OCI-LY7 (cell line): ENCODE results near the gene IFT88. TPM values are rescaled to one million over a fixed set of nuclear protein-coding genes. Genes with fewer than 3 reads are reported as not detected.

ENCODE experiments used
- BruUV-seq: library from RNA; stranded (reverse); fragments of 400-500 nt; replicated peaks from 2 replicates; lab custom pipeline; 2021; lab: Mats Ljungman, UMichigan
- CTCF ChIA-PET: fragments of 300-600 bp; sonication (Branson Sonifier 250); formaldehyde crosslinking; loops from one replicate; lab custom pipeline; 2022; ENCODE audit warnings: antibody characterized with exemption; ENCODE audit not compliant: unreplicated experiment; lab: Charles Lee
- POLR2A ChIA-PET: fragments of 300-600 bp; sonication (Branson Sonifier 250); formaldehyde crosslinking; loops from one replicate; lab custom pipeline; 2022; ENCODE audit warnings: antibody characterized with exemption; lab: Charles Lee
- DNase-seq: peaks from one replicate; pipeline ENCODE4 v3.0.0-alpha.2; 2015; ENCODE audit warnings: low spot score
- H2AFZ ChIP-seq: fragments of 200-600 bp; sonication (generic), shearing (Covaris generic); 2 replicates; pipeline ENCODE4 v1.6.1; 2014; ENCODE audit warnings: mild to moderate bottlenecking, antibody characterized with exemption, low read length, moderate library complexity
- H3K27ac ChIP-seq: fragments of 200-600 bp; sonication (generic); 2 replicates; pipeline ENCODE4 v1.5.1; 2014; ENCODE audit warnings: mixed run types, low read depth, mild to moderate bottlenecking, moderate library complexity, low read length, inconsistent platforms; ENCODE audit not compliant: poor library complexity, severe bottlenecking
- H3K36me3 ChIP-seq: fragments of 200-600 bp; sonication (generic); 2 replicates; pipeline ENCODE4 v1.6.1; 2014; ENCODE audit warnings: mild to moderate bottlenecking, antibody characterized with exemption, low read length, moderate library complexity, mixed read lengths; ENCODE audit not compliant: insufficient read depth
- H3K4me1 ChIP-seq: fragments of 200-600 bp; sonication (generic); 2 replicates; pipeline ENCODE4 v1.5.1; 2014; ENCODE audit warnings: mild to moderate bottlenecking, low read length; ENCODE audit not compliant: insufficient read depth, poor library complexity, severe bottlenecking
- H3K4me2 ChIP-seq: fragments of 200-600 bp; sonication (generic); 2 replicates; pipeline ENCODE4 v1.6.1; 2014; ENCODE audit warnings: mild to moderate bottlenecking, low read length
- H3K4me3 ChIP-seq: fragments of 200-600 bp; sonication (generic); 2 replicates; pipeline ENCODE4 v1.5.1; 2014; ENCODE audit warnings: mild to moderate bottlenecking, low read depth, low read length; ENCODE audit not compliant: poor library complexity, severe bottlenecking
- H3K79me2 ChIP-seq: fragments of 200-600 bp; sonication (generic); 2 replicates; pipeline ENCODE4 v1.6.1; 2016; ENCODE audit warnings: low read depth, mild to moderate bottlenecking, low read length, moderate library complexity, mixed read lengths; ENCODE audit not compliant: insufficient read depth
- H3K9me2 ChIP-seq: fragments of 200-600 bp; sonication (generic); 2 replicates; pipeline ENCODE4 v1.6.1; 2016; ENCODE audit warnings: mild to moderate bottlenecking, low read length, mixed read lengths; ENCODE audit not compliant: insufficient read depth
- H3K9me3 ChIP-seq: fragments of 200-600 bp; sonication (generic); 2 replicates; pipeline ENCODE4 v1.6.1; 2014; ENCODE audit warnings: mild to moderate bottlenecking, mixed run types, low read length, mixed read lengths
- H4K20me1 ChIP-seq: fragments of 200-600 bp; sonication (generic); 2 replicates; pipeline ENCODE4 v1.6.1; 2014; ENCODE audit warnings: mild to moderate bottlenecking, antibody characterized with exemption, low read length, moderate library complexity, mixed read lengths; ENCODE audit not compliant: insufficient read depth
- EZH2phosphoT487 ChIP-seq: fragments of 200-600 bp; sonication (generic); IDR thresholded peaks from 2 replicates; pipeline ENCODE4 v1.6.1; 2018; ENCODE audit warnings: low read depth, borderline replicate concordance, mild to moderate bottlenecking, mixed run types, antibody characterized with exemption, low read length, moderate library complexity, mixed read lengths
- intact Hi-C: fragments of 100-400 bp; cut with micrococcal nuclease; formaldehyde crosslinking; loops from one replicate; pipeline ENCODE4 v1.10.0; 2022; ENCODE audit not compliant: unreplicated experiment
- total RNA-seq, 2 experiments: library from RNA; depleted of rRNA in 1 of 2; stranded (reverse); fragments of >200 nt in 1 of 2; shearing (Covaris generic) in 1 of 2; gene quantifications; 2 replicates each; pipeline ENCODE4 v1.2.3, GENCODE V29; 2014 to 2022
- TF ChIP-seq, protein P1 (sequence below): fragments of 200-600 bp; sonication (generic); conservative IDR thresholded peaks from 2 replicates; pipeline ENCODE4 v1.5.1; 2014; ENCODE audit warnings: mild to moderate bottlenecking, antibody characterized with exemption, low read length, moderate library complexity, mixed read lengths

The IFT88 gene
- total RNA-seq, 2 experiments from 2014 or later = 6.1 to 6.9 TPM

DNA sequence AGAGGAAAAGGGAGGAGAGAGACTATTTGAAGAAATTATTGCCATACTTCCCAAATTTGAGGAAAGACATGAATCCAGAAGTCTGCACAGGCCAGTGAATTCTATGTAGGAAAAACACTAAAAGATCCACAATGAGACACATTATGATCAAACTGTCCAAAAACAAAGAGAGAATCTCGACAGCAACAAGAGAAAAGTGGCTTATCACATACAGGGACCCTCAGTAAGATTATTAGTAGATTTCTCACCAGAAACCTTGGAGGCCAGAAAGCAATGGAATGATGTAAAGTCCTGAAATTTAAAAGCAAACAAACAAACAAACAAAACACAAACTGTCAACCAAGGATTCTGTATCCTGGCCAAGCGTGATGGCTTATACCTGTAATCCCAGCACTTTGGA lies 80.8 kb downstream of the IFT88 start:
- Histone ChIP-seq H3K79me2 (no peaks in the 10 kb centered on the region), H3K4me1 (no peaks in the 10 kb centered on the region), H3K9me2 (no peaks in the 10 kb centered on the region), H4K20me1 (no peaks in the 10 kb centered on the region), H3K9me3 (no peaks in the 10 kb centered on the region), H3K36me3 (no peaks in the 10 kb centered on the region), H3K27ac (no peak overlapping the region), H2AFZ (no peak overlapping the region), H3K4me2 (no peak overlapping the region), H3K4me3 (no peak overlapping the region)
- ChIA-PET POLR2A (no interaction called here), CTCF (no interaction called here)
- intact Hi-C loops = no loop called here
- TF ChIP-seq EZH2phosphoT487 = no peak
- TF ChIP-seq, protein P1, sequence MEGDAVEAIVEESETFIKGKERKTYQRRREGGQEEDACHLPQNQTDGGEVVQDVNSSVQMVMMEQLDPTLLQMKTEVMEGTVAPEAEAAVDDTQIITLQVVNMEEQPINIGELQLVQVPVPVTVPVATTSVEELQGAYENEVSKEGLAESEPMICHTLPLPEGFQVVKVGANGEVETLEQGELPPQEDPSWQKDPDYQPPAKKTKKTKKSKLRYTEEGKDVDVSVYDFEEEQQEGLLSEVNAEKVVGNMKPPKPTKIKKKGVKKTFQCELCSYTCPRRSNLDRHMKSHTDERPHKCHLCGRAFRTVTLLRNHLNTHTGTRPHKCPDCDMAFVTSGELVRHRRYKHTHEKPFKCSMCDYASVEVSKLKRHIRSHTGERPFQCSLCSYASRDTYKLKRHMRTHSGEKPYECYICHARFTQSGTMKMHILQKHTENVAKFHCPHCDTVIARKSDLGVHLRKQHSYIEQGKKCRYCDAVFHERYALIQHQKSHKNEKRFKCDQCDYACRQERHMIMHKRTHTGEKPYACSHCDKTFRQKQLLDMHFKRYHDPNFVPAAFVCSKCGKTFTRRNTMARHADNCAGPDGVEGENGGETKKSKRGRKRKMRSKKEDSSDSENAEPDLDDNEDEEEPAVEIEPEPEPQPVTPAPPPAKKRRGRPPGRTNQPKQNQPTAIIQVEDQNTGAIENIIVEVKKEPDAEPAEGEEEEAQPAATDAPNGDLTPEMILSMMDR = no peak
- no peak for DNase-seq
- no TSS peak for BruUV-seq

GRCh38 chr13:20652946-20653345 lies 86.0 kb downstream of the IFT88 start:
- no peak overlapping the region for H3K4me3 ChIP-seq
- H3K4me1 ChIP-seq = no peaks in the 10 kb centered on the region
- H3K9me3 ChIP-seq = no peaks in the 10 kb centered on the region
- no peaks in the 10 kb centered on the region for H4K20me1 ChIP-seq
- DNase-seq = no peak
- CTCF ChIA-PET = no interaction called here
- H3K9me2 ChIP-seq = no peaks in the 10 kb centered on the region
- BruUV-seq = no TSS peak
- no peaks in the 10 kb centered on the region for H3K79me2 ChIP-seq
- H3K27ac ChIP-seq = no peak overlapping the region
- no peak overlapping the region for H3K4me2 ChIP-seq
- no peak overlapping the region for H2AFZ ChIP-seq
- no peak for TF ChIP-seq EZH2phosphoT487
- TF ChIP-seq, protein P1 = no peak
- POLR2A ChIA-PET = interaction anchor here (0.8 kb wide), 1 partner anchor 11 kb away, joined by 4 read pairs; no protein-coding TSS in a partner anchor
- intact Hi-C loops = no loop called here
- no peaks in the 10 kb centered on the region for H3K36me3 ChIP-seq

DNA sequence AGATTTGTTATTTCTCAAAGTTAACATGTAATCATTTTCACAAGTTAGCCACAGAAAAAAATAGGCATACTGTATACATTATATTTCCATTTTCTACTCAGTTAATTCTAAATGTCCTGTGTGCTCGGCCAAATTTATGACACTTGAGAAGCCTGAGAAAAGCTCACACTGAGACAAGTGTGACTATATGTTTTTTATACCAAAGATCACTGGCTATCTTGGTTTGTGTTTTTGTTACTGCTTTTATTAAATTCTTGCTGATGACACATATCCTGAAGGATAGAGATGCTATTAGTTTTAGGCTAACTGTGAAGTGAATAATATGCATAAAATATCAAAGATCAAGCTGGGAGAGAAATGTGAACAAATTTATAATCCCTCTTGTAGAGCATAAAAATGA lies 87.2 kb downstream of the IFT88 start:
- BruUV-seq = no TSS peak
- ChIA-PET CTCF (no interaction called here), POLR2A (interaction anchor here (1.2 kb wide), 1 partner anchor 24 kb away, joined by 3 read pairs; no protein-coding TSS in a partner anchor)
- no peaks in the 10 kb centered on the region for H4K20me1 ChIP-seq
- no peaks in the 10 kb centered on the region for H3K9me3 ChIP-seq
- no peaks in the 10 kb centered on the region for H3K4me1 ChIP-seq
- H3K4me2 ChIP-seq = no peak overlapping the region
- DNase-seq = no peak
- H3K79me2 ChIP-seq = no peaks in the 10 kb centered on the region
- H3K9me2 ChIP-seq = no peaks in the 10 kb centered on the region
- no peaks in the 10 kb centered on the region for H3K36me3 ChIP-seq
- H3K27ac ChIP-seq = no peak overlapping the region
- no peak overlapping the region for H2AFZ ChIP-seq
- H3K4me3 ChIP-seq = no peak overlapping the region
- TF ChIP-seq EZH2phosphoT487 = no peak
- TF ChIP-seq, protein P1 = no peak
- intact Hi-C loops = no loop called here
